CD4-positive, alpha-beta T cell treated with Interleukin-1 beta for 1 hour (primary cell): ENCODE results near the gene MCTP1.
A peak's percentile ranks its signal among the peaks of the same experiment; 100 is the strongest.

Experiments used
- DNase-seq, 2 donors: peaks; one replicate each; pipeline ENCODE4 v3.0.0-alpha.2; 2020 to 2022

MCTP1 gene

GRCh38 chr5:95284572-95285408, at the start of gene MCTP1:
Gene MCTP1, minus strand, starts transcription at chr5:95285094.
- no peak for DNase-seq

GRCh38 chr5:95332158-95332557, 47.3 kb upstream of the MCTP1 start:
- no peak for DNase-seq

GRCh38 chr5:95331358-95331757, 46.5 kb upstream of the MCTP1 start:
- DNase-seq, result no peak

GRCh38 chr5:95327211-95327610, 42.3 kb upstream of the MCTP1 start:
- no peak for DNase-seq

GRCh38 chr5:95317687-95318086, 32.8 kb upstream of the MCTP1 start:
- DNase-seq, result no peak

- DNase-seq, result no peak
Measured at GRCh38 chr5:95317085-95317484, 32.2 kb upstream of the MCTP1 start.

- no peak for DNase-seq
Measured at GRCh38 chr5:95304711-95305110, 19.8 kb upstream of the MCTP1 start.

GRCh38 chr5:95298651-95299050, 13.8 kb upstream of the MCTP1 start:
- DNase-seq, result no peak

- no peak for DNase-seq
Measured at GRCh38 chr5:95296291-95296690, 11.4 kb upstream of the MCTP1 start.

GRCh38 chr5:95285409-95285755, 488 bp upstream of the MCTP1 start:
- DNase-seq, result no peak

- peak in 1 of 2 donors; percentile 21 for DNase-seq
Measured at GRCh38 chr5:95283761-95284571, 928 bp downstream of the MCTP1 start.

GRCh38 chr5:95283022-95283615, 1.8 kb downstream of the MCTP1 start:
- DNase-seq, result no peak

GRCh38 chr5:95281226-95281625, 3.7 kb downstream of the MCTP1 start:
- DNase-seq, result no peak

- DNase-seq, result no peak
Measured at GRCh38 chr5:95280401-95281095, 4.3 kb downstream of the MCTP1 start.

- no peak for DNase-seq
Measured at GRCh38 chr5:95274011-95274410, 10.9 kb downstream of the MCTP1 start.

- DNase-seq, result no peak
Measured at GRCh38 chr5:95272316-95272929, 12.5 kb downstream of the MCTP1 start.

- no peak for DNase-seq
Measured at GRCh38 chr5:95262933-95263660, 21.8 kb downstream of the MCTP1 start.

- peak; percentile 8 to 48 for DNase-seq
Measured at GRCh38 chr5:95261437-95262175, 23.3 kb downstream of the MCTP1 start.

GRCh38 chr5:95256991-95257390, 27.9 kb downstream of the MCTP1 start:
- no peak for DNase-seq

- DNase-seq, result no peak
Measured at GRCh38 chr5:95256446-95256845, 28.4 kb downstream of the MCTP1 start.

GRCh38 chr5:95252801-95253200, 32.1 kb downstream of the MCTP1 start:
- no peak for DNase-seq
